Uterus (tissue), 4 donors: ENCODE results near the gene RALGPS1. TPM values are rescaled to one million over a fixed set of nuclear protein-coding genes. Genes with fewer than 3 reads are reported as not detected.
"Not testable (repeated sequence)": the region's sequence is repeated elsewhere in the genome, so short reads cannot be mapped to it uniquely, and the experiment has no call there.

Source experiments
- DNase-seq, 2 donors: peaks; one replicate each; pipeline ENCODE4 v3.0.0-alpha.2; 2019 to 2020
- H3K27ac ChIP-seq, 2 donors: fragments of 200-600 bp; sonication (generic); 1 replicate in 1 of 2; 2 replicates in 1 of 2; pipeline ENCODE4 v1.5.1; 2016 to 2018
- H3K27me3 ChIP-seq, 2 donors: fragments of 200-600 bp; sonication (generic); one replicate each; pipeline ENCODE4 v1.5.1; 2018 to 2019; ENCODE audit warnings: control low read depth in 1 of 2
- H3K36me3 ChIP-seq, 2 donors: fragments of 200-600 bp; sonication (generic); one replicate each; pipeline ENCODE4 v1.5.1; 2019; ENCODE audit warnings: control low read depth in 1 of 2
- H3K4me1 ChIP-seq, 2 donors: fragments of 200-600 bp; sonication (generic); one replicate each; pipeline ENCODE4 v1.5.1; 2018 to 2019; ENCODE audit warnings: control low read depth in 1 of 2
- H3K4me3 ChIP-seq, 2 donors: fragments of 200-600 bp; sonication (generic); 1 replicate in 1 of 2; 2 replicates in 1 of 2; pipeline ENCODE4 v1.5.1; 2018 to 2019; ENCODE audit warnings: mild to moderate bottlenecking in 1 of 2
- H3K9me3 ChIP-seq, 2 donors: fragments of 200-600 bp; sonication (generic); one replicate each; pipeline ENCODE4 v1.5.1; 2019; ENCODE audit warnings: control low read depth in 1 of 2
- POLR2A ChIP-seq, 2 donors: fragments of 450-650 bp; IDR thresholded peaks; one replicate each; pipeline ENCODE4 v1.6.1; 2016; ENCODE audit warnings: antibody characterized with exemption in 2 of 2, mild to moderate bottlenecking in 1 of 2, moderate library complexity in 1 of 2
- intact Hi-C: fragments of 100-400 bp; cut with DNase I; formaldehyde crosslinking; loops from one replicate; pipeline ENCODE4 v1.15.1; 2023; ENCODE audit warnings: low total_unique reads
- total RNA-seq, 4 donors: library from RNA; depleted of rRNA in 3 of 4; stranded (reverse); fragments of >200 nt in 3 of 4; gene quantifications; one replicate each; pipeline versions ENCODE4 v1.1.0 to v1.2.4, GENCODE V29; 2014 to 2023
- TF ChIP-seq, protein P1 (sequence below), 4 experiments: fragments of 200-600 bp in 2 of 4; fragments of 450-650 bp in 2 of 4; sonication (generic) in 2 of 4; IDR thresholded peaks; one replicate each; pipeline ENCODE4 v1.5.1; 2016 to 2019; ENCODE audit warnings: antibody characterized with exemption in 4 of 4, mild to moderate bottlenecking in 2 of 4, moderate library complexity in 1 of 4
- donor health status: DM: yes; HTN: yes; CAD: no.

Gene RALGPS1
- total RNA-seq, 4 donors from 2014 or later, result 8.5 to 16.7 (median 14.5) TPM

DNA sequence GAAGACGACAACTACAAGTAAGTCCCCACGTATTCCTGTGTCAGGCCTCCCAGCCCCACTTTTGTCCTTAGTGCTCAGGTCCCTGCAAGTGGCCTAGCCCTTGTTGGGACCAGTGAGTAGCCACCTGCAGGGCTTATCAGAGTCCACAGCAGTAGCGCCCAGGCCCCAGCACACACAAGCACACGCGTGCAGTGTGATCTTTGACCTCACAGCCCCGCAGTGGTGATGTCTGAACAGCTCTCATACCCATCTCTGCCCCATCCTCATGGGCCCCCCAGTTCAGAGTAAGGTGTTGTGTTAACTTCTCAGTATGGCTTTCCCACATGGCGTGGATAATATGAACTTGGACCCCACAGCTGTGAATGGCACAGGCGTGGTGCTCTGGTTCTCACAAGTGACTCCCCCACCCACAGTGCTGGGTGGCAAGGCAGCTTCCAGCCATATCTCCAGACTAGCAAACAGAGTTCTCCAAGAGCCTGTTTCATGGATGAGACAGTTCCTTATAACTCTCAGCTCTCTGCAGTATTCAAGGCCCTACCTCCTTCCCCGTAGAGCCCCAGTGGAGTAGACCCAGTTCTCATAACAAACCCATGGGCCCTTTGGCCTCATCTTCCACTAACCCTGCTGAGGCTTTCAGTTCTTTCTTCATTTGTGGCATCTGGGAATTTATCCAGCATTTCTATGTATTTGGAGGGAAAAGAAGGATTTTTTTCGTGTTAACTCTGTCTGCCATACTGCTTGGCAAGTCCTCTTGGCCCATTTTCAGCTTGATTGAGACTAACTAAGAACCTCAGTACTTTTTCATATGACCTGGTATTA, 254.4 kb downstream of the RALGPS1 start:
- H3K9me3 ChIP-seq, result no peaks in the 10 kb centered on the region
- no peak overlapping the region for H3K4me3 ChIP-seq
- TF ChIP-seq, protein P1, sequence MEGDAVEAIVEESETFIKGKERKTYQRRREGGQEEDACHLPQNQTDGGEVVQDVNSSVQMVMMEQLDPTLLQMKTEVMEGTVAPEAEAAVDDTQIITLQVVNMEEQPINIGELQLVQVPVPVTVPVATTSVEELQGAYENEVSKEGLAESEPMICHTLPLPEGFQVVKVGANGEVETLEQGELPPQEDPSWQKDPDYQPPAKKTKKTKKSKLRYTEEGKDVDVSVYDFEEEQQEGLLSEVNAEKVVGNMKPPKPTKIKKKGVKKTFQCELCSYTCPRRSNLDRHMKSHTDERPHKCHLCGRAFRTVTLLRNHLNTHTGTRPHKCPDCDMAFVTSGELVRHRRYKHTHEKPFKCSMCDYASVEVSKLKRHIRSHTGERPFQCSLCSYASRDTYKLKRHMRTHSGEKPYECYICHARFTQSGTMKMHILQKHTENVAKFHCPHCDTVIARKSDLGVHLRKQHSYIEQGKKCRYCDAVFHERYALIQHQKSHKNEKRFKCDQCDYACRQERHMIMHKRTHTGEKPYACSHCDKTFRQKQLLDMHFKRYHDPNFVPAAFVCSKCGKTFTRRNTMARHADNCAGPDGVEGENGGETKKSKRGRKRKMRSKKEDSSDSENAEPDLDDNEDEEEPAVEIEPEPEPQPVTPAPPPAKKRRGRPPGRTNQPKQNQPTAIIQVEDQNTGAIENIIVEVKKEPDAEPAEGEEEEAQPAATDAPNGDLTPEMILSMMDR (IDR thresholded peaks at IDR 0.05), result no peak
- TF ChIP-seq POLR2A (IDR thresholded peaks at IDR 0.05), result no peak
- no peaks in the 10 kb centered on the region for H3K4me1 ChIP-seq
- H3K27me3 ChIP-seq, result no peaks in the 10 kb centered on the region
- peak in 1 of 2 donors; percentile 8 for DNase-seq
- H3K36me3 ChIP-seq, result no peaks in the 10 kb centered on the region
- intact Hi-C loops, result no loop called here
- H3K27ac ChIP-seq, result no peak overlapping the region

DNA sequence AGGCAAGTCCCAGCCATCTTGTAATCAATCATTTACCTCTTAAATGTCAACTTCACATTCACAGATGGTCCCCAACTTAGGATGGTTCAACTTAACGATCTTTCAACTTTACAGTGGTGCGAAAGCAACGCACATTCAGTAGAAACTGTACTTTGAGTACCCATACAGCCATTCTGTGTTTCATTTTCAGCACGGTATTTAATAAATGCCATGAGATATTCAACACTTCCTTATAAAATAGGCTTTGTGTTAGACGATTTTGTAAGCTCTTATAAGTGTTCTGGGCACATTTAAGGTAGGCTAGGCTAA, 254.9 kb downstream of the RALGPS1 start:
- no peaks in the 10 kb centered on the region for H3K36me3 ChIP-seq
- no peak for DNase-seq
- H3K4me1 ChIP-seq, result no peaks in the 10 kb centered on the region
- H3K4me3 ChIP-seq, result no peak overlapping the region
- no peak overlapping the region for H3K27ac ChIP-seq
- no peak for TF ChIP-seq POLR2A (IDR thresholded peaks at IDR 0.05)
- TF ChIP-seq, protein P1 (IDR thresholded peaks at IDR 0.05), result no peak
- intact Hi-C loops, result no loop called here
- H3K9me3 ChIP-seq, result no peaks in the 10 kb centered on the region
- no peaks in the 10 kb centered on the region for H3K27me3 ChIP-seq

DNA sequence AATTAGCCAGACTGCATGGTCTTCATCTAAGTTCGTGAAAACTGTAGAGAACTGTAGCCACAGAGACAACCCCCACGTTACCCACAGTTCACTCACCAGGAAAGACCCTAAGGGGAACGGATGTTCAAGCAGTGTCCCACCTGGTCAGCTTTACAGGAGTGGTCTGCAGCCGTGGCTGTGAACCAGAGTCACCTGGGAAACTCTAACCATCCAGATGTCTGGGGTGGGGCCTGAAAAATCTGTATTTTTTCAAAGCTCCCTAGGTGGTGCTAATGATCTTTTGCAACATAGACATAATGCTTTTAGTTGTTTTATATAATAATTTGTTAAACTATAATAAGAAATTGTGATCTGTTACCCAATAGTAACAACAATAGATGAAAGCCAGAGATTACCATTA, 255.5 kb downstream of the RALGPS1 start:
- no peaks in the 10 kb centered on the region for H3K36me3 ChIP-seq
- no peaks in the 10 kb centered on the region for H3K27me3 ChIP-seq
- H3K4me1 ChIP-seq, result no peaks in the 10 kb centered on the region
- intact Hi-C loops, result no loop called here
- H3K9me3 ChIP-seq, result no peaks in the 10 kb centered on the region
- TF ChIP-seq, protein P1 (IDR thresholded peaks at IDR 0.05), result peak in 2 of 4 experiments; percentile 15 to 17
- TF ChIP-seq POLR2A (IDR thresholded peaks at IDR 0.05), result no peak
- H3K4me3 ChIP-seq, result no peak overlapping the region
- H3K27ac ChIP-seq, result peak overlapping the region in 1 of 2 donors; percentile 2
- DNase-seq, result peak in 1 of 2 donors; percentile 11

DNA sequence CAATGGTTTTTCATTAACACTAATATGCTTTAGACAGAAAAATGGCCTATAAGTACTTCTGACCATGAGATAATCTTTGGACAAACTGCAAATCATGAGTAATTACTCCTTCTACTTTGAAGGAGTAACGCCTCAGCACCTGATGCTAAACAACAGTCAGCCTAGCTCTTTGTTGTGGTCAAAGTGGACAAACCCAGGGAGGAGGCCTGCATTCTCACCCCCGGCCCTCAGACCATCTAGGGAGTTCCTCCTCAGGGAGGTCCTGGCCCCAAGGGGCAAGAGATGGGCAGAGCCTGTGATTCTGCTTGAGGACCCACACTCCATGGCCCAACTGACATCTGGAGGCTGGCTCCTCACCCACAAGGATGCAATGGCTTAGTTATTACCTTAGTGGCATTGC, 256.1 kb downstream of the RALGPS1 start:
- TF ChIP-seq, protein P1 (IDR thresholded peaks at IDR 0.05), result no peak
- no peak for TF ChIP-seq POLR2A (IDR thresholded peaks at IDR 0.05)
- intact Hi-C loops, result no loop called here
- Histone ChIP-seq H3K4me3 (no peak overlapping the region), H3K4me1 (no peaks in the 10 kb centered on the region), H3K27me3 (no peaks in the 10 kb centered on the region), H3K27ac (peak overlapping the region; percentile 2 to 17), H3K9me3 (no peaks in the 10 kb centered on the region), H3K36me3 (no peaks in the 10 kb centered on the region)
- DNase-seq, result peak in 1 of 2 donors; percentile 11

DNA sequence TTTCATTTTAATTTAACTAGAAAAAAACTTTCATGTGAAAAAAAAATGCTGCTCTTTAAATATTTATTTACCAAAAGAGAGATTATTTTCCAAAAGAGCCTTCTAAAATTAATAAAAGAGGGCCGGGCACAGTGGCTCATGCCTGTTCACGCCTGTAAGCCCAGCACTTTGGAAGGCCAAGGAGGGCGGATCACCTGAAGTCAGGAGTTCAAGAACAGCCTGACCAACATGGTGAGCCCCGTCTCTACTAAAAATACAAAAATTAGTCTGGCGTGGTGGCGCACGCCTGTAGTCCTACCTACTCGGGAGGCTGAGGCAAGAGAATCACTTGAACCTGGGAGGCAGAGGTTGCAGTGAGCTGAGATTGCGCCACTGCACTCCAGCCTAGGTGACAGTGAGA, 256.8 kb downstream of the RALGPS1 start:
- H3K9me3 ChIP-seq, H3K27ac ChIP-seq, H3K27me3 ChIP-seq, H3K4me3 ChIP-seq, H3K36me3 ChIP-seq, H3K4me1 ChIP-seq, intact Hi-C loops: not testable (repeated sequence)
- DNase-seq, result peak in 1 of 2 donors; percentile 5
